Colonic mucosa (tissue), 4 donors: Measurements from ENCODE around the gene IFRD2. TPM values are rescaled to one million over a fixed set of nuclear protein-coding genes. Genes with fewer than 3 reads are reported as not detected.

Experiments used
- DNase-seq: peaks from one replicate; pipeline ENCODE4 v3.0.0-alpha.2; 2020
- H3K27ac ChIP-seq: fragments of 200-600 bp; one replicate; pipeline ENCODE4 v1.8.0; 2021
- H3K27me3 ChIP-seq: fragments of 200-600 bp; one replicate; pipeline ENCODE4 v1.8.0; 2021
- H3K36me3 ChIP-seq: fragments of 200-600 bp; one replicate; pipeline ENCODE4 v1.8.0; 2021
- H3K4me1 ChIP-seq: fragments of 200-600 bp; one replicate; pipeline ENCODE4 v1.8.0; 2021; ENCODE audit warnings: mild to moderate bottlenecking
- H3K4me3 ChIP-seq: fragments of 200-600 bp; one replicate; pipeline ENCODE4 v1.8.0; 2021
- H3K9ac ChIP-seq, 2 donors: one replicate each; pipeline ENCODE4 v1.7.0; 2013; ENCODE audit warnings: control low read depth in 2 of 2, low read depth in 2 of 2, low read length in 2 of 2
- H3K9me3 ChIP-seq: fragments of 200-600 bp; one replicate; pipeline ENCODE4 v1.8.0; 2021
- intact Hi-C: fragments of 100-400 bp; cut with DNase I; formaldehyde crosslinking; loops from one replicate; pipeline ENCODE4 v1.14.1; 2022
- total RNA-seq, 2 donors: library from RNA; stranded (reverse); fragmentation: NEBNext Ultra II Directional in 1 of 2; extraction: Animal tissue kit (Norgen Biotek cat#: 25700) in 1 of 2; gene quantifications; one replicate each; pipeline ENCODE4 v1.2.1, GENCODE V29; 2021
- TF ChIP-seq, protein P1 (sequence below): fragments of 200-600 bp; IDR thresholded peaks from one replicate; pipeline ENCODE4 v1.8.0; 2022; ENCODE audit warnings: antibody characterized with exemption, mild to moderate bottlenecking
- donor health status: healthy.
- donor health status: DM: no; HTN: no; CAD: no.
- donor health status: DM: no; HTN: no; CAD: no.

IFRD2 gene
- total RNA-seq, 2 donors from 2014 or later, result 52.8 to 129 TPM

- intact Hi-C loops, result no loop called here
- H3K4me3 ChIP-seq, result no peak overlapping the region
- no peaks in the 10 kb centered on the region for H3K36me3 ChIP-seq
- no peaks in the 10 kb centered on the region for H3K27me3 ChIP-seq
- peaks cover 15% of the 10 kb centered on the region for H3K4me1 ChIP-seq
- TF ChIP-seq, protein P1, sequence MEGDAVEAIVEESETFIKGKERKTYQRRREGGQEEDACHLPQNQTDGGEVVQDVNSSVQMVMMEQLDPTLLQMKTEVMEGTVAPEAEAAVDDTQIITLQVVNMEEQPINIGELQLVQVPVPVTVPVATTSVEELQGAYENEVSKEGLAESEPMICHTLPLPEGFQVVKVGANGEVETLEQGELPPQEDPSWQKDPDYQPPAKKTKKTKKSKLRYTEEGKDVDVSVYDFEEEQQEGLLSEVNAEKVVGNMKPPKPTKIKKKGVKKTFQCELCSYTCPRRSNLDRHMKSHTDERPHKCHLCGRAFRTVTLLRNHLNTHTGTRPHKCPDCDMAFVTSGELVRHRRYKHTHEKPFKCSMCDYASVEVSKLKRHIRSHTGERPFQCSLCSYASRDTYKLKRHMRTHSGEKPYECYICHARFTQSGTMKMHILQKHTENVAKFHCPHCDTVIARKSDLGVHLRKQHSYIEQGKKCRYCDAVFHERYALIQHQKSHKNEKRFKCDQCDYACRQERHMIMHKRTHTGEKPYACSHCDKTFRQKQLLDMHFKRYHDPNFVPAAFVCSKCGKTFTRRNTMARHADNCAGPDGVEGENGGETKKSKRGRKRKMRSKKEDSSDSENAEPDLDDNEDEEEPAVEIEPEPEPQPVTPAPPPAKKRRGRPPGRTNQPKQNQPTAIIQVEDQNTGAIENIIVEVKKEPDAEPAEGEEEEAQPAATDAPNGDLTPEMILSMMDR, result no peak
- no peak for DNase-seq
- no peak overlapping the region for H3K27ac ChIP-seq
- no peaks in the 10 kb centered on the region for H3K9me3 ChIP-seq
- no peak overlapping the region for H3K9ac ChIP-seq
Observed at GRCh38 chr3:50294492-50295403, 2.5 kb upstream of the IFRD2 start.

DNA sequence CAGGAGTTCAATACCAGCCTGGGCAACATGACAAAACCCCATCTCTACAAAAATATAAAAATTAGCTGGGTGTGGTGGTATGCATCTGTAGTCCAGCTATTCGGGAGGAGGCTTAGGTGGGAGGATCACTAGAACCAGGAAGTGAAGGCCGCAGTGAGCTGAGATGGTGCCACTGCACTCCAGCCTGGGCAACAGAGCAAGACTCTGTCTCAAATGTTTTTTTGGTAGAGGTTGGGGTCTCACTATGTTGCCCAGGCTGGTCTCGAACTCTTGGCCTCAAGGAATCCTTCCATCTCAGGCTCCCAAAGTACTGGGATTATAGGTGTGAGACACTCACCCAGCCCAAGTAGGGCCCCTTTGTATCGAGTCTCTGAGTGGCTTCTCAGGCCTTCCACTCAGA lies 1.9 kb upstream of the IFRD2 start:
- Histone ChIP-seq H3K9me3 (no peaks in the 10 kb centered on the region), H3K27me3 (no peaks in the 10 kb centered on the region), H3K27ac (no peak overlapping the region), H3K4me3 (no peak overlapping the region), H3K9ac (no peak overlapping the region), H3K4me1 (peaks cover 15% of the 10 kb centered on the region), H3K36me3 (no peaks in the 10 kb centered on the region)
- TF ChIP-seq, protein P1, result no peak
- no peak for DNase-seq
- intact Hi-C loops, result no loop called here

DNA sequence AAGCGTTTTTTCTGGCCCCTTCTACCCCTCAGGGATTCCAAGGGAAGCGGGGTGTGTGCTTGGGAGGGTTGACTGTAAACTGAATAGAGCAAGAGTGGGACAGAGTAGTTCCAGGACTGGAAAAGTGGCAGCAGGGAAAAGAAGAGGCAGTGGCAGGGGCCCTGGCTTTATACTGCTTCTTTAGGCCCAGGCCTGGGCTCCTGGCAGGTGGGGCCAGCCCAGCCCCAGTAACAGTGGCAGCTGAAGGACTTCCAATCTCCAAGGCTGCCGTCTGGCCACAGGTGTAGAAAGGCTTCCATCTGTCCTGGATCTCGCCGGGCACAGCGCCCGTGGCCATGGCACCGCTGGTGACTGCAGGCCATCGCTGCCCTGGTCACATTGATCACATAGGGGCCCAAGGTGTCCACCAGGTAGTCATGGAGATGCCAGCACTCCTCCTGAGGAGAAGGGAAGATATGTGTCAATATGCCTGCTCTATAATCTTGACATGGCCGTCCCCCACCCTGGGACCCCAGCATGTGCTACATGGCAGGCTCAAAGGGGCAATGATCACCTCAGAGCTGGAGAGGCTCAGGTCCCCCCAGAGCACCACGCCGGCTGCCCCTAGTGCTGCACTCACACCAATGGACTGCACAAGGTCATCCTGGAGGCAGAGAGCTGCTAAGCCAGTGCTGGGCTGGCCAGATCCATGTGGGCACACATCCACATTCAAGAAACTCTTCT lies 1.0 kb upstream of the IFRD2 start:
- Histone ChIP-seq H3K9me3 (no peaks in the 10 kb centered on the region), H3K4me1 (peaks cover 10% of the 10 kb centered on the region), H3K27ac (peak overlapping the region; percentile 57), H3K36me3 (no peaks in the 10 kb centered on the region), H3K27me3 (no peaks in the 10 kb centered on the region), H3K4me3 (no peak overlapping the region), H3K9ac (peak overlapping the region; percentile 60 to 90)
- TF ChIP-seq, protein P1, result no peak
- DNase-seq, result no peak
- intact Hi-C loops, result no loop called here

GRCh38 chr3:50290161-50290641 lies 2.0 kb downstream of the IFRD2 start:
- H3K9ac ChIP-seq, result no peak overlapping the region
- intact Hi-C loops, result no loop called here
- no peaks in the 10 kb centered on the region for H3K36me3 ChIP-seq
- H3K27me3 ChIP-seq, result no peaks in the 10 kb centered on the region
- no peak overlapping the region for H3K4me3 ChIP-seq
- H3K4me1 ChIP-seq, result peaks cover 8% of the 10 kb centered on the region
- TF ChIP-seq, protein P1, result no peak
- H3K9me3 ChIP-seq, result no peaks in the 10 kb centered on the region
- DNase-seq, result peak; percentile 31
- H3K27ac ChIP-seq, result no peak overlapping the region

DNA sequence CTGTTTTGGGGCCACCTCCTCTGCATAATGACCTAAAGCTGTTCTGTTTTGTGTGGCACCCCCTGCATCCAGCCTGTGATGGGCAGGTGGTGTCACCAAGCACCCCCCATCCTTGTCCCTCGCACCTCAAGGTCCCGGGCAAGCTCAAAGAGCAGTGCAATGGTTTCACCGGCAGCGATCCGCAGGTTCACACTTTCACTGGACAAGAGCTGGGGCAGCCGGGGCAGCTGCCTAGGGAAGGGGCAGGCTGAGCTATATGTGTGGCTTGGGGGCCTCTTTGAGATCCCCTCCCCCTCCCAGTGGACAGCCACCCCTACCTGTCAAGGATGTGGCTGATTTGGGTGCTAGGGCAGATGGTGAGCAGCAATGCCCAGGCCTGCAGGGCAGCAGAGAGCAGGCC lies 3.1 kb downstream of the IFRD2 start:
- no peaks in the 10 kb centered on the region for H3K9me3 ChIP-seq
- no peak overlapping the region for H3K27ac ChIP-seq
- no peaks in the 10 kb centered on the region for H3K36me3 ChIP-seq
- no peak overlapping the region for H3K4me3 ChIP-seq
- no peaks in the 10 kb centered on the region for H3K27me3 ChIP-seq
- TF ChIP-seq, protein P1, result no peak
- H3K4me1 ChIP-seq, result peaks cover 8% of the 10 kb centered on the region
- no peak overlapping the region for H3K9ac ChIP-seq
- intact Hi-C loops, result no loop called here
- DNase-seq, result no peak
